IPS DF 4.7 (cell line): ENCODE data around the gene PPFIA3.

Experiments
- DNase-seq: peaks from one replicate; pipeline ENCODE4 v3.0.0-alpha.2; 2013; ENCODE audit warnings: low spot score; ENCODE audit errors: extremely low read depth

The PPFIA3 gene

DNA sequence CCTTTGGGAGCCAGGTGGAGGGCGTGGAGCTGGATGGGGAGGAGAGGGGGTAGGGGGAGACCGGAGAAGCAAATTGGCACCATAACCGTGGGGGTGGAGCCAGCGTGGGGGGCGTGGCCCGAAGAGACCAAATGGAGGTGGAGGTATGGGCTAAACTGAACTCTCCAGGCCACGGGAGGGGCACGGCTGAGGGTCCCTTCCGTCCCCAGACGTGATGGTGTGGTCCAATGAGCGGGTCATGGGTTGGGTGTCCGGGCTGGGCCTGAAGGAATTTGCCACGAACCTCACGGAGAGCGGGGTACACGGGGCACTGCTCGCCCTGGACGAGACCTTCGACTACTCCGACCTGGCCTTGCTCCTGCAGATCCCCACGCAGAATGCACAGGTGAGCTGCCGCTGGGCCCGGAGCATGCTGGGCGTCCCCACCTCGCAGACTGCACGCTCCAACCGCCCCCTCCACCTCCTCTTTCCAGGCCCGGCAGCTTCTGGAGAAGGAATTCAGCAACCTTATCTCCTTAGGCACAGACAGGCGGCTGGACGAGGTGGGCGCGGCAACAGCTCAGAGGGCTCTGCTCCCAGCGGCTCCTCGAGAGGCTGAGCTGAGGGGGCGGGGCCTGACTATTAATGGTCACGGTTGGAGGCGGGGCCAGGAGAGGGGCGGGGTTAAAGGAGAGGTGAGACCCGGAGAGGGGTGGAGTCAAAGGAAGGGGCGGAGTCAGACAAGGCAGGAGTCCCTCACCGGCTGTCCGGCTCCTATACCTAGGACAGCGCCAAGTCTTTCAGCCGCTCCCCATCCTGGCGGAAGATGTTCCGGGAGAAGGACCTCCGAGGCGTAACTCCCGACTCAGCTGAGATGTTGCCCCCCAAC lies 29.7 kb downstream of the PPFIA3 start:
- DNase-seq: peak; percentile 88

- DNase-seq: no peak
Measured at GRCh38 chr19:49149652-49150105, 30.3 kb downstream of the PPFIA3 start.

DNA sequence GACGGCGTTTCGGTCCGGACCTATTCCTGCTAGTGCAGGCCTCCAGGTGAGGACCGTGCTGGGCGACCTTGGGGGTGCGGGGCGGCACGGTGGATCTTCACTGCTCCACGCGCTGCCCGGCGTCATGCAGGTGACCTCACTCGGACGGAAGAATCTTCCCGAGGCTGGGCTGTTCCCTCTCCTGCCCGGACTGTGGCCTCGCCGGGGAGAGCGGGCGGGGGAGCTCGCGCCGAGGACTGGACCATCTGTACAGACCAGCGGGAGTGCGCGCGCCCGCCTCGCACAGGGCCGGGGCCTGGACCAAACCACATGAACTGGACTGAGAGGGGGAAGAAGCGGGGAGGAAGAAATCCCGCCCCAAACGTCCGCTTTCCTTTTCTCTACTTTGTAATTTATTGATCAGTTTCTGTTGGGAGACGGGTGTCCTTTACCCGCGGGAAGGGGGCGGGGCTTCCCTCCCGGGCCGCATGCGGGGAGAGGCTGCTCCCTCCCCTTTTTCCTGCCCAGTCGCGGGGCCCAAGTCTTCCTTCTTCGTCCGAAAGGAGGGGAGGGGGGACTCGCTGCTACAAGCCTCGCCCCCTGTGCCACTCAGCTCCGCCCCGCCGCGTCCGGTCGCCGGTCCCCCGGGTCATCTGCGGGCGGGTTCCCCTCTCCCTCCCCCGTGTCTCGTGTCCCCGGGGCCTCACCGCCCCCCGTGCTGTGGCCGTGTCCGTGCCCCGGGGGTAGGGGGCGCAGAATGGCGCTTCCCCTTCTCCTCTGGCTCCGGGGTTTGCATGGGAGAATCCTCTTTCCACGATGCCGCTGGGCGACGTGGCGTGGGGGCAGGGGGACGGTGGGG lies 31.0 kb downstream of the PPFIA3 start:
- DNase-seq: no peak

DNA sequence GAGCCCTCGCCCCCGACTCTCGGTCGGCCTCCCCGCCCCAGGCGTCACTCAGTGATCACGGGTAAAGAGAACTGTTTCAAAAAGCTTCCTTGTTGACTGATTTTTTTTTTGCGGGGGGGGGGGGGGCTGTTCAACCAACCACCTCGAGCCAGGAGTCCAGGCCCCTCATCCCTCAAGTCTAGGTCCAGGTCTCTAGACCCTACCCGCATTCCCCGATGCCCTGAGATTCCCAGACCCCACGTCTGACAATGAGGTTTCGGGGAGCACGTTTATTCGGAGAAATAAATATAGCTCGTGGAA lies 31.6 kb downstream of the PPFIA3 start:
- DNase-seq: no peak

DNA sequence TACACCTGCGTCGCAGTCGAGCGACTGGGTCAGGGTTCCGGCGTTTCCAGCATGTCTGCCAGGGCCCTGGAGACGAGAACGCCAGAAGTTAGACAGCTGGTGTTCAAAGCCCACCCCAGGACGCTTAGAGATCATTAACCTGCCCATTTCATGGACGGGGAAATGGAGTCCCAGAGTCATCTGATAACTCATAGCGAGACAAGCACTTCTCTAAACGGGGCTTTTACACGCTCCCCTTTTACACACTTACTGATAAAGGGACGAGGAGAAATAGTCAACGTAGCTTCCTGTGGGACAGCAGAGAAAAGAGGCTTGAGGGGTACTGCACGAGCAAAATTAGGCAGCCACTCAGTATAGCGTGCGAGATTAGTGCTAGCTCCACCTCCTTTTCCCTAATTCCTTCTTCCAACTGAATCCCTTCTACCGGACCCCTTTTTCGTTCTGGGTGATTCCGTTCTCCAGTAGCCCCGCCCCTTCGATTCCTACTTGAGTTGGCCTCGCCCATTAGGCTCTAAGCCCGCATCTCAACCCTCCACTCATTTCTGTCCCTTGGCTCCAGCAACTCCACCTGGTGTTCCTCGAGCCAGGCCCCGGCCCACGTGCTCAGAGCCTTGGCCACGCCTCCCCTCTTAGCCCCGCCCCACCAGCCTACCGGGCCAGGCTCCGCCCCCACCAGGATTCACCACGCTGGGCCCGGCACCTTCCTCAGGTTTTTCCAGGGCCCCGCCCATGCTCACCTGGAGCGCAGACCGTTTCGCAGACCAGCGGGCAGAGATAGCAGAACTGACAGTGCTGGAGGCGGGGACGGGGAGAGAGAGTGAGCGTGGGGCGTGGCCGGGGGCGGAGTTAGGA lies 32.1 kb downstream of the PPFIA3 start:
- peak; percentile 88 for DNase-seq

- no peak for DNase-seq
Measured at GRCh38 chr19:49152119-49152550, 32.8 kb downstream of the PPFIA3 start.

DNA sequence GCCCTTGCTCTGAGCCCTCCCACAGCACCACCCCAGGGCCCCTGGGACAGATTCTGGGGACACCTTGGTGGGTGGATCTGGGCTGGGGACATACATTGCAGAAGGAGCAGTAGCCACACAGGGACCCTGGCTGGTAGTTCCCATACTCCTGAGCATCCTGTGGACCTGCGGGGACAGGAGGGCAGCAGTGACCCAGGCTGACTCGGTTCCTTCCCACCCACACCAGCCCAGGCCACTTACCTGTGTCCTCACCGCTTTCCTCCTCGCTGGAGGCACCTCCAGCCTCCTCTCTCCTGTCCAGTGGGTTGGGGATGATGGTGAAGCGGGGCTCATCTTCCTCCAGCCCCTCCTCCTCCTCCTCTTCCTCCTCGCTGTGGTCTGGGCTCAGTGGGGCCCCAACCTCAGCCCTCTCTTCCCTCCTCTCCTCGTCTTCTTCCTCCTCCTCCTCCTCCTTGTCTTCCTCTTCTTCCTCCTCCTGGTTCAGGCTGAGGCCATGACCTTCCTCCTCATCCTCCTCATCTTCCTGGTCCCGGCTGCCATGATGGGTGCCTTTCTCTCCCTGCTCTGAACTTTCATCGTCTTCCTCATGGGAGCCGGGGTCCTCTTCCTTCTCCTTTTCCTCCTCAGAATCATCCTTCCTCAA lies 33.9 kb downstream of the PPFIA3 start:
- DNase-seq: no peak

DNA sequence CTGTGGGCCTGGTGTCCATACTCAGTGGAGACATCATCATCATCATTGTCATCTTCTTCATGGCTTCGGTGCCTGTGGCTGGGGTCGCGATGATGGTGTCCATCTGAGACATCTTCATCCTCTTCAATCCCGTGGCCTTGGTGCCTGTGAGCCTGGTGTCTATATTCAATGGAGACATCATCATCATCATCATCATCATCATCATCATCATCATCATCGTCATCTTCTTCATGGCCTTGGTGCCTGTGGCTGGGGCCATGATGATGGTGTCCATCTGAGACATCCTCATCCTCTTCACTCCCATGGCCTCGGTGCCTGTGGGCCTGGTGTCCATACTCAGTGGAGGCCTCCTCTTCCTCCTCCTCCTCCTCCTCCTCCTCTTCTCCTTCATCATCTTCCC lies 34.9 kb downstream of the PPFIA3 start:
- no peak for DNase-seq

- no peak for DNase-seq
Measured at GRCh38 chr19:49155005-49155819, 35.9 kb downstream of the PPFIA3 start, which contains the start of gene HRC. TSS of gene HRC (minus strand) at chr19:49155396. CDS start at chr19:49155237, 159 bp downstream.

- DNase-seq: no peak
Measured at GRCh38 chr19:49155820-49156346, 36.5 kb downstream of the PPFIA3 start.

DNA sequence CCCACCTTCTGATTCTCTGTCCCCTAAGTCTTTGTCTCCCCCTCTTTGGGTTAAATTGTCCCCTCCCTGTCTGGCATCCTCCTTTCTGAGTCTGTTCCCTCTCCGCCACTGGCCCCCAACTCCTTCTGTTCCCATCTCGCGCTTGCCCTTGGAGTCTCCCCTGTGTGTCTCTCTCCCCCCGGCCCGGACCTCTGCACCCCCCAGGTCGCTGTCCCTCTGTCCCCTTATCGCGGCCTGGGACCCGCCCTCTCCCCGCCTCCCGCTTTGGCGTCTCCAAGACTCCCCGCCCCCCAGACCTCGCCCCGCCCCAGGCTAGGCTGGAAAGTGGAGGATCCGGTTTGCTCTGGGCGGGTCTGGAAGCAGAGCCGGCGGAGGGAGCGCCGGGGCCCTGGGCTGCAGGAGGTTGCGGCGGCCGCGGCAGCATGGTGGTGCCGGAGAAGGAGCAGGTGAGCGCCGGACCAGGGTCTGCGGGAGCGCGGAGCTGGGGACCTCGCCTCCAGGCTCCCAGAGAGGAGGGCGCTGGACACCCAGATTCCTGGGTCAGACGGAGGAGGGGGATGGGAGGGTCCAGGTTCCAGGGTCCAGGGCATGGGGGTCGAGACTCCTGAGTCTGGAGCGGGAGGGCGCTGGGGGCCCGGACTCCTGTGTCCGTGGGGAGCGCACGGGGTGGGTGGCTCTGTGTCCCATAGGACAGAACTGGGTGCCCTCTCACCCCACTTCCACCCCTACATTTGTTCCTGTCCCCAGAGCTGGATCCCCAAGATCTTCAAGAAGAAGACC lies 38.3 kb downstream of the PPFIA3 start, which contains the start of gene TRPM4:
Gene TRPM4 (plus strand): TSS at position 348 of the 780 bp plus-strand sequence. CDS start 75 bp downstream, at position 423.
- no peak for DNase-seq

DNA sequence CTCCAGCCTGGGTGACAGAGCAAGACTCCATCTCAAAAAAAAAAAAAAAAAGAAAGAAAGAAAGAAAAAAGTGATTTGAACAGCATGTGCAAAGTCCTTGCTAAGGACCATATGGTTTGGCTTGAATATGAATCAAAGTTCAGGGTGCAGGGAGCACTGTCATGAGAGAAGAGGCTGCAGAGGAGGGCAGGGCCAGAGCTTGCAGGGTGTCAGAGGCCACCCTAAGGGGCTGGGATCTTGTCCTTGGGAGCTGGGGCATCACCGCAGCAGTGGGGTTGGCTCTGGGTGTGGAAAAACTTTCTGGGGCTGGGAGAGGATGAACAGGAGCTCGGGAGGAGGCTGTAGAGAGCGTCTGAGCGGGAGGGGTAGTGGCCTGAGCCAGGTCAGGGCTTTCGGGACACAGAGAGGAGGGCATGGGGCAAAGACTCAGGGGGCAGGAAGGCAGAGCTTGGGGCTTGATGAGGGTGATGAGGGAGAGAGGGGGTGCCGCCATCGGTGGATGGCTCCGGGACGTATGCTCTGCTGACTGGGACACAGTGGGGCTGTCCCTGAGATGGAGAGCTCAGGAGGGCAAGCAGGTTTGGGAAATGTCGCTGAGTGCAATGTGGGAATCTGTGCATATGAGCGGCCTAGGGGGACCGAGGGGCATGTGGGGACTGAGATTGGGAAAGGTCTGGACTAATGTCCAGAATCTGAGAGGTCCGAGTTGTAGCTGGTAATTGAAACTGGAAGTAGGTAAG lies 41.3 kb downstream of the PPFIA3 start:
- DNase-seq: no peak

DNA sequence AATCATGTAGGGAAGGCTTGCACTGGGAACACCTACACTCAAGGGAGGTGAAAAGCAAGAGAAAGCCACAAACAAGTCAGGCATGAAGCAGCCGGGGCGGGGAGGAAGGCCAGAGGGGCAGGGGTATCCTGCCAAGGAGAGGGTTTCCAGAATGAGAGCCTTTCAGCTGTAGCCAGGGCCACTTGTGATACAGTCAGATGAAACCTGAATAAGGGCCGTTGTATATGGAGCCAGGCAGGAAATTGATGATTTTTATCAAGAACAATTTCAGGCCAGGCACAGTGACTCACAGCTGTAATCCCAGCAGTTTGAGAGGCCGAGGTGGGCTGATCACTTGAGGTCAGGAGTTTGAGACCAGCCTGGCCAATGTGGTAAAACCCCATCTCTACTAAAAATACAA lies 42.6 kb downstream of the PPFIA3 start:
- DNase-seq: no peak

DNA sequence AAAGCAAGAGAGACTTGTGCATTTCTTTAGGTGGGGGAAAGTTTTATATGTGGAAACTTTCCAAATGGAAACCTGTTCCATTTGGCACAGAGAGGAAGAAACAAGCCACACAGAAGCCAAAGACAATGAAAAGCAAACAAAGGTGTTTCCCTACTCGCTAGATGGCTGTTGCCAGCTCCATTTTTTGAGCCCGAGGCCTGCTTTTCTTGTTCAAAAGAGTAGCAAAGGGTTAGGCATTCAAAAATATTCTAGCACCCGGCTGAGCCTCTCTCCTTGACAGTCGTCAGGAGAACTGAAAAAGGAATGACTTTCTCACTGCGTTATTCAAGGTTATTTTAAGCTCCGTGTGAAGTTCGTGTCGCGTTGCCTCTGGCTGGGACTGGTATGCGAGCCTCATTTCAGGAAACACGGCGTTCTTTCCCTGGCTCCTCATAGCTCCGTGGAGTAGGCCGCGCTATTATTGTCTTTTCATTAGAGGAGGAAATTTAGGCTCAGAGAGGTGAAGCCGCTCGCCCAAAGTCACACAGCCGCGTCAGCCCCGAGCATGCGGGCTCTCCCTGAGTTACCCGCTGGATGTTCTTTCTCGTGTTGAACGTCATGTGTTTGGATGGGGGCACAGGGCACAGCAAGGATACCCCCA lies 45.9 kb downstream of the PPFIA3 start:
- DNase-seq: no peak

DNA sequence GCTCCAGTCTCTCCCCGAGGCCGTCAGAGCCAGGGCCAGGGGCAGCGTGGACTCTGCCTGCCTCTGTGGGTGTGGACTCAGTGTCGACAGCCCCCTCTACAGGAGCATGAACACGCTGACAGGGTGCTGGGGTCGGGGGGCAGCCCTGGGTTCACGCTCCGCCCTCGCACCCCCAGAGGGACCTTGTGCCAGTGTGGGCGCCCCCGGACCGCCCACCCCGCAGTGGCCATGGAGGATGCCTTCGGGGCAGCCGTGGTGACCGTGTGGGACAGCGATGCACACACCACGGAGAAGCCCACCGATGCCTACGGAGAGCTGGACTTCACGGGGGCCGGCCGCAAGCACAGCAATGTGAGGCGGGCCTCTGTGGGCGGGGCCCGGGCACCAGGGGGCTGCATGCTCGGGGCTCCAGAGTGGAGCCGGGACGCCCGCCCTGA lies 46.5 kb downstream of the PPFIA3 start:
- no peak for DNase-seq

DNA sequence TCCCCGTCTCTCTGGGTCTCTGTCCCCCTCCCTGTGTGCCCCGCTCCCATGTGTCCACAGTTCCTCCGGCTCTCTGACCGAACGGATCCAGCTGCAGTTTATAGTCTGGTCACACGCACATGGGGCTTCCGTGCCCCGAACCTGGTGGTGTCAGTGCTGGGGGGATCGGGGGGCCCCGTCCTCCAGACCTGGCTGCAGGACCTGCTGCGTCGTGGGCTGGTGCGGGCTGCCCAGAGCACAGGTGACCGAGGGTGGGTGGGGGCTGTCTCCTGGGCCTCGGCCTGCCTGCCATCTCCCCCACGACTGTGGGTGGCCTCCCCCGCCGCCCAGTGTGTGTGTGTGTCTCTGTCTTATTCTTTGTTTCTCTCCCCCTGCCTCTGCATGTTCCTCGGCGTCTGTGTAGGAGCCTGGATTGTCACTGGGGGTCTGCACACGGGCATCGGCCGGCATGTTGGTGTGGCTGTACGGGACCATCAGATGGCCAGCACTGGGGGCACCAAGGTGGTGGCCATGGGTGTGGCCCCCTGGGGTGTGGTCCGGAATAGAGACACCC lies 48.6 kb downstream of the PPFIA3 start:
- no peak for DNase-seq

DNA sequence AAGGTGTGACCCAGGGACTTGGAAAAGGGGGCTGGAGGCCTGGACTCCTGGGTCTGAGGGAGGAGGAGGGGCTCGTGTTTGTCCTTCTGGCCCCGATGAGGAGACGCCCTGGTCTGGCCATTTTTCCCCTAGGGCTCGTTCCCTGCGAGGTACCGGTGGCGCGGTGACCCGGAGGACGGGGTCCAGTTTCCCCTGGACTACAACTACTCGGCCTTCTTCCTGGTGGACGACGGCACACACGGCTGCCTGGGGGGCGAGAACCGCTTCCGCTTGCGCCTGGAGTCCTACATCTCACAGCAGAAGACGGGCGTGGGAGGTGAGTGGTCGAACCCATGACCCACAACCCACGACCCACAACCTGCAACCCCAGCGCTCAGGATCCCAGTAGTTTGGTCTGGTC lies 49.1 kb downstream of the PPFIA3 start:
- DNase-seq: no peak
